ENCODE data around the gene MIF. TPM values are rescaled to one million over a fixed set of nuclear protein-coding genes. Genes with fewer than 3 reads are reported as not detected.
A peak's percentile ranks its signal among the peaks of the same experiment; 100 is the strongest.
"Not testable (repeated sequence)": the region's sequence is repeated elsewhere in the genome, so short reads cannot be mapped to it uniquely, and the experiment has no call there.

The MIF gene
- total RNA-seq, 2 experiments from 2014 or later: 1,485 to 1,525 TPM

- POLR2A ChIA-PET: interaction anchor here (0.7 to 9.5 kb wide), 6 partner anchors 9 to 245 kb away, joined by 3 to 125 read pairs (median 4); partner anchors contain the start of genes CABIN1 and MIF
- no peak for TF ChIP-seq CTCF (IDR thresholded peaks at IDR 0.05)
- H3K27ac Mint-ChIP-seq: peak overlapping the region; percentile 55
- H3K36me3 Mint-ChIP-seq (ENCODE audit: low read depth): peaks cover 10% of the 10 kb centered on the region
- DNase-seq (no peak), ATAC-seq (no peak)
- intact Hi-C loops (cut with micrococcal nuclease): no loop called here
- peaks cover 34% of the 10 kb centered on the region for H3K4me1 Mint-ChIP-seq (ENCODE audit: low read depth)
- CTCF ChIA-PET: interaction anchor here (1.2 to 2.2 kb wide), 4 partner anchors 9 to 18 kb away, joined by 3 to 19 read pairs (median 8); partner anchors contain the start of gene MIF
- no peaks in the 10 kb centered on the region for H3K27me3 Mint-ChIP-seq
- no peak overlapping the region for H3K4me3 Mint-ChIP-seq
- H3K9me3 Mint-ChIP-seq: no peaks in the 10 kb centered on the region
These were observed 18.2 kb downstream of the MIF start for GRCh38 chr22:23912293-23912903.

- H3K9me3 Mint-ChIP-seq: no peaks in the 10 kb centered on the region
- H3K4me3 Mint-ChIP-seq: peak overlapping the region; percentile 93
- ATAC-seq (peak; percentile 22), DNase-seq (peak; percentile 76)
- H3K36me3 Mint-ChIP-seq (ENCODE audit: low read depth): peaks cover 14% of the 10 kb centered on the region
- intact Hi-C loops (cut with micrococcal nuclease): no loop called here
- peak overlapping the region; percentile 99 for H3K27ac Mint-ChIP-seq
- CTCF ChIA-PET: interaction anchor here (1.4 to 2.1 kb wide), 2 partner anchors 17 to 19 kb away, joined by 4 to 19 read pairs; partner anchors contain the start of gene MIF
- peaks cover 34% of the 10 kb centered on the region for H3K4me1 Mint-ChIP-seq (ENCODE audit: low read depth)
- POLR2A ChIA-PET: interaction anchor here (0.6 to 9.5 kb wide), 9 partner anchors 9 to 647 kb away, joined by 3 to 125 read pairs (median 4); partner anchors contain the start of genes MIF and SLC2A11
- H3K27me3 Mint-ChIP-seq: no peaks in the 10 kb centered on the region
- TF ChIP-seq CTCF (IDR thresholded peaks at IDR 0.05): no peak
These were observed 19.1 kb downstream of the MIF start for GRCh38 chr22:23913306-23913660.

- Mint-ChIP-seq H3K36me3 (ENCODE audit: low read depth) (peaks cover 17% of the 10 kb centered on the region), H3K9me3 (no peaks in the 10 kb centered on the region), H3K27ac (peak overlapping the region; percentile 99), H3K27me3 (no peaks in the 10 kb centered on the region), H3K4me1 (ENCODE audit: low read depth) (peaks cover 34% of the 10 kb centered on the region), H3K4me3 (peak overlapping the region; percentile 93)
- ChIA-PET POLR2A (interaction anchor here (0.7 to 9.5 kb wide), 7 partner anchors 10 to 243 kb away, joined by 3 to 125 read pairs (median 5); partner anchors contain the start of genes MIF and SLC2A11), CTCF (interaction anchor here (0.7 to 2.1 kb wide), 3 partner anchors 17 to 64 kb away, joined by 4 to 19 read pairs (median 4); partner anchors contain the start of gene MIF)
- intact Hi-C loops (cut with micrococcal nuclease): no loop called here
- DNase-seq (peak; percentile 100), ATAC-seq (peak; percentile 99)
- TF ChIP-seq CTCF (IDR thresholded peaks at IDR 0.05): no peak
These were observed 19.6 kb downstream of the MIF start for GRCh38 chr22:23913661-23914353.

GRCh38 chr22:23915290-23915689 is 21.1 kb downstream of the MIF start:
- no peak for TF ChIP-seq CTCF (IDR thresholded peaks at IDR 0.05)
- Mint-ChIP-seq H3K4me1 (ENCODE audit: low read depth) (peaks cover 34% of the 10 kb centered on the region), H3K9me3 (no peaks in the 10 kb centered on the region), H3K27ac (peak overlapping the region; percentile 99), H3K4me3 (no peak overlapping the region), H3K36me3 (ENCODE audit: low read depth) (peaks cover 21% of the 10 kb centered on the region), H3K27me3 (no peaks in the 10 kb centered on the region)
- ChIA-PET CTCF (no interaction called here), POLR2A (interaction anchor here (9.5 kb wide), 1 partner anchor 18 kb away, joined by 125 read pairs; the partner anchor contains the start of gene MIF)
- intact Hi-C loops (cut with micrococcal nuclease): no loop called here
- no peak for DNase-seq
- no peak for ATAC-seq

GRCh38 chr22:23920267-23920611 is 26.1 kb downstream of the MIF start:
- ATAC-seq; H3K9me3 Mint-ChIP-seq; intact Hi-C loops (cut with micrococcal nuclease); DNase-seq; H3K27ac Mint-ChIP-seq; H3K27me3 Mint-ChIP-seq; H3K4me3 Mint-ChIP-seq: not testable (repeated sequence)
- H3K36me3 Mint-ChIP-seq (ENCODE audit: low read depth): peaks cover 47% of the 10 kb centered on the region
- CTCF ChIA-PET: interaction anchor here (1.3 to 1.6 kb wide), 2 partner anchors 71 to 237 kb away, joined by 5 read pairs; no protein-coding TSS in a partner anchor
- peaks cover 12% of the 10 kb centered on the region for H3K4me1 Mint-ChIP-seq (ENCODE audit: low read depth)
- POLR2A ChIA-PET: interaction anchor here (1.2 to 2.5 kb wide), 2 partner anchors 9 to 26 kb away, joined by 4 to 9 read pairs; partner anchors contain the start of gene MIF

GRCh38 chr22:23921586-23922201 is 27.5 kb downstream of the MIF start:
- POLR2A ChIA-PET: interaction anchor here (2.5 kb wide), 1 partner anchor 27 kb away, joined by 9 read pairs; the partner anchor contains the start of gene MIF
- H3K4me1 Mint-ChIP-seq (ENCODE audit: low read depth); H3K27me3 Mint-ChIP-seq; H3K27ac Mint-ChIP-seq; CTCF ChIA-PET; intact Hi-C loops (cut with micrococcal nuclease); ATAC-seq; H3K4me3 Mint-ChIP-seq; DNase-seq: not testable (repeated sequence)
- peaks cover 10% of the 10 kb centered on the region for H3K9me3 Mint-ChIP-seq
- peaks cover 59% of the 10 kb centered on the region for H3K36me3 Mint-ChIP-seq (ENCODE audit: low read depth)

Data from activated CD8-positive, alpha-beta T cell treated with anti-CD3 and anti-CD28 coated beads for 36 hours (primary cell).